Astrocyte (in vitro differentiated cells and primary cell): Measurements from ENCODE around the gene CANX. TPM values are rescaled to one million over a fixed set of nuclear protein-coding genes. Genes with fewer than 3 reads are reported as not detected.

ENCODE experiments used
- DNase-seq: peaks from one replicate; pipeline ENCODE4 v3.0.0-alpha.2; 2010; ENCODE audit warnings: low read depth
- FAIRE-seq: peaks from 2 replicates; lab custom pipeline; 2011; peaks lifted over from hg19 to GRCh38; lab: Jason Lieb, UNC
- H2AFZ ChIP-seq: 2 replicates; pipeline ENCODE4 v1.6.0; 2012; ENCODE audit warnings: low read depth, low read length, inconsistent platforms
- H3K27ac ChIP-seq: 2 replicates; pipeline ENCODE4 v1.5.1; 2011; ENCODE audit warnings: low read depth, low read length, inconsistent platforms
- H3K27me3 ChIP-seq: 2 replicates; pipeline ENCODE4 v1.6.0; 2011; ENCODE audit warnings: low read length, inconsistent platforms; ENCODE audit not compliant: insufficient read depth
- H3K36me3 ChIP-seq: 2 replicates; pipeline ENCODE4 v1.5.1; 2011; ENCODE audit warnings: low read length, inconsistent platforms; ENCODE audit not compliant: insufficient read depth
- H3K4me1 ChIP-seq: 2 replicates; pipeline ENCODE4 v1.5.1; 2011; ENCODE audit warnings: low read length, inconsistent platforms; ENCODE audit not compliant: insufficient read depth
- H3K4me2 ChIP-seq: 2 replicates; pipeline ENCODE4 v1.6.0; 2012; ENCODE audit warnings: low read length, inconsistent platforms
- H3K4me3 ChIP-seq: 2 replicates; pipeline ENCODE4 v1.5.1; 2011; ENCODE audit warnings: low read depth, mild to moderate bottlenecking, low read length, inconsistent platforms; ENCODE audit not compliant: insufficient read depth
- H3K79me2 ChIP-seq: 2 replicates; pipeline ENCODE4 v1.6.0; 2012; ENCODE audit warnings: mild to moderate bottlenecking, low read length, inconsistent platforms; ENCODE audit not compliant: insufficient read depth
- H3K9ac ChIP-seq: 2 replicates; pipeline ENCODE4 v1.6.0; 2012; ENCODE audit warnings: mild to moderate bottlenecking, low read length, inconsistent platforms
- H3K9me3 ChIP-seq: 2 replicates; pipeline ENCODE4 v1.5.1; 2012; ENCODE audit warnings: low read depth, mild to moderate bottlenecking, low read length, inconsistent platforms; ENCODE audit not compliant: insufficient read depth
- H4K20me1 ChIP-seq: 2 replicates; pipeline ENCODE4 v1.6.0; 2012; ENCODE audit warnings: low read length, inconsistent platforms; ENCODE audit not compliant: insufficient read depth
- H3K27ac Mint-ChIP-seq: one replicate; pipeline ENCODE4 v1.8.0; 2021; ENCODE audit warnings: mild to moderate bottlenecking, mixed read lengths; ENCODE audit not compliant: unreplicated experiment
- H3K27me3 Mint-ChIP-seq: one replicate; pipeline ENCODE4 v1.8.0; 2021; ENCODE audit warnings: low read depth, mixed read lengths; ENCODE audit not compliant: unreplicated experiment
- H3K36me3 Mint-ChIP-seq: one replicate; pipeline ENCODE4 v1.8.0; 2021; ENCODE audit warnings: low read depth, mixed read lengths; ENCODE audit not compliant: unreplicated experiment
- H3K4me1 Mint-ChIP-seq: one replicate; pipeline ENCODE4 v1.8.0; 2021; ENCODE audit warnings: low read depth, mixed read lengths; ENCODE audit not compliant: unreplicated experiment
- H3K4me3 Mint-ChIP-seq: one replicate; pipeline ENCODE4 v1.8.0; 2021; ENCODE audit warnings: mild to moderate bottlenecking, moderate library complexity, mixed read lengths; ENCODE audit not compliant: unreplicated experiment
- H3K9me3 Mint-ChIP-seq: one replicate; pipeline ENCODE4 v1.8.0; 2021; ENCODE audit warnings: mild to moderate bottlenecking, mixed read lengths; ENCODE audit not compliant: unreplicated experiment
- CTCF ChIP-seq: IDR thresholded peaks from 2 replicates; pipeline ENCODE4 v1.5.1; 2011; ENCODE audit warnings: low read depth, mild to moderate bottlenecking, inconsistent platforms, low read length, moderate library complexity; ENCODE audit not compliant: insufficient read depth
- EZH2 ChIP-seq: IDR thresholded peaks from 2 replicates; pipeline ENCODE4 v1.6.1; 2012; ENCODE audit warnings: mild to moderate bottlenecking, low read length, inconsistent platforms; ENCODE audit not compliant: insufficient read depth
- total RNA-seq: library from RNA; stranded (reverse); gene quantifications from 2 replicates; pipeline ENCODE4 v1.2.1, GENCODE V29; 2021

Gene CANX
- total RNA-seq, 1 donor from 2014 or later: 792 TPM

DNA sequence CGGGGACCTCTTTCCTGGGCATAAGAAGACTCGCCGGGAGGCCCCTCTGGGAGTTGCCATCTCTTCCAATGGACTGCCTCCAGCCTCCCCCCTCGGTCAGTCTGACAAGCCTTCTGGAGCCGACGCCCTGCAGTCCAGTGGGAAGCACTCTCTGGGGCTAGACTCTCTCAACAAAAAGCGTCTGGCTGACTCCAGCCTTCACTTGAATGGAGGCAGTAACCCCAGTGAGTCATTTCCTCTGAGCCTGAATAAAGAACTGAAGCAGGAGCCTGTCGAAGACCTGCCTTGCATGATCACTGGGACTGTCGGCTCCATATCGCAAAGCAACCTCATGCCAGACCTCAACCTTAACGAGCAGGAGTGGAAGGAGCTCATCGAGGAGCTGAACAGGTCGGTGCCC lies 66.6 kb downstream of the CANX start:
- H3K27me3 ChIP-seq: no peaks in the 10 kb centered on the region
- H3K27me3 Mint-ChIP-seq: no peaks in the 10 kb centered on the region
- H4K20me1 ChIP-seq: peaks cover 41% of the 10 kb centered on the region
- FAIRE-seq (peak; percentile 34), DNase-seq (peak; percentile 92)
- H3K79me2 ChIP-seq: peaks cover 67% of the 10 kb centered on the region
- peak overlapping the region; percentile 9 for H3K4me3 ChIP-seq
- TF ChIP-seq EZH2 (no peak), CTCF (no peak)
- no peaks in the 10 kb centered on the region for H3K9me3 Mint-ChIP-seq
- peaks cover 68% of the 10 kb centered on the region for H3K4me1 Mint-ChIP-seq
- peaks cover 60% of the 10 kb centered on the region for H3K4me1 ChIP-seq
- no peak overlapping the region for H2AFZ ChIP-seq
- H3K27ac Mint-ChIP-seq: peak overlapping the region; percentile 89
- H3K4me2 ChIP-seq: peak overlapping the region; percentile 80
- H3K27ac ChIP-seq: peak overlapping the region; percentile 81
- H3K9ac ChIP-seq: peak overlapping the region; percentile 63
- peaks cover 9% of the 10 kb centered on the region for H3K36me3 ChIP-seq
- no peaks in the 10 kb centered on the region for H3K9me3 ChIP-seq
- peak overlapping the region; percentile 76 for H3K4me3 Mint-ChIP-seq
- H3K36me3 Mint-ChIP-seq: peaks cover 13% of the 10 kb centered on the region

DNA sequence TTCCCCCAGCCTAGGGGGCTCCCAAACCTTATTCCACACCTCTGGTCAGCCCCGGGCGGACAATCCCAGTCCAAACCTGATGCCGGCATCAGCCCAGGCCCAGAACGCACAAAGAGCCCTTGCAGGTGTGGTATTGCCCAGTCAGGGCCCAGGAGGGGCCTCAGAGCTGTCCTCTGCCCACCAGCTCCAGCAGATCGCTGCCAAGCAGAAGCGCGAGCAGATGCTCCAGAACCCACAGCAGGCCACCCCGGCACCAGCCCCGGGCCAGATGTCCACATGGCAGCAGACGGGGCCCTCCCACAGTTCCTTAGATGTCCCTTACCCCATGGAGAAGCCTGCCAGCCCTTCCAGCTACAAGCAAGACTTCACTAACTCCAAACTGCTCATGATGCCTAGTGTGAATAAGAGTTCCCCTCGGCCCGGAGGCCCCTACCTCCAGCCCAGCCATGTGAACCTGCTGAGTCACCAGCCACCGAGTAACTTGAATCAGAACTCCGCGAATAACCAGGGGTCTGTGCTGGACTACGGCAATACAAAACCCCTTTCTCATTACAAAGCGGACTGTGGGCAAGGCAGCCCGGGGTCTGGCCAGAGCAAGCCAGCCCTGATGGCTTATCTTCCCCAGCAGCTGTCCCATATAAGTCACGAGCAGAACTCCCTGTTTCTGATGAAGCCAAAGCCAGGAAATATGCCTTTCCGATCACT lies 67.4 kb downstream of the CANX start:
- no peak for TF ChIP-seq EZH2
- H3K36me3 ChIP-seq: peaks cover 12% of the 10 kb centered on the region

GRCh38 chr5:179766726-179767455 lies 68.1 kb downstream of the CANX start:
- Histone ChIP-seq H3K79me2 (peaks cover 60% of the 10 kb centered on the region), H4K20me1 (peaks cover 44% of the 10 kb centered on the region), H3K27ac (peak overlapping the region; percentile 81), H2AFZ (no peak overlapping the region), H3K4me3 (peak overlapping the region; percentile 27), H3K36me3 (peaks cover 17% of the 10 kb centered on the region), H3K4me2 (peak overlapping the region; percentile 80), H3K9me3 (no peaks in the 10 kb centered on the region), H3K4me1 (peaks cover 56% of the 10 kb centered on the region), H3K9ac (peak overlapping the region; percentile 63), H3K27me3 (no peaks in the 10 kb centered on the region)
- TF ChIP-seq EZH2: no peak
- no peak for TF ChIP-seq CTCF
- Mint-ChIP-seq H3K27me3 (no peaks in the 10 kb centered on the region), H3K36me3 (peaks cover 19% of the 10 kb centered on the region), H3K27ac (peak overlapping the region; percentile 89), H3K9me3 (no peaks in the 10 kb centered on the region), H3K4me1 (peaks cover 60% of the 10 kb centered on the region), H3K4me3 (peak overlapping the region; percentile 76)
- FAIRE-seq (no peak), DNase-seq (no peak)

More for the DNA sequence above, 67.4 kb downstream of the CANX start:
- no peak overlapping the region for H2AFZ ChIP-seq
- Mint-ChIP-seq H3K27me3 (no peaks in the 10 kb centered on the region), H3K4me1 (peaks cover 66% of the 10 kb centered on the region), H3K36me3 (peaks cover 16% of the 10 kb centered on the region), H3K4me3 (peak overlapping the region; percentile 76), H3K27ac (peak overlapping the region; percentile 89), H3K9me3 (no peaks in the 10 kb centered on the region)
- peaks cover 64% of the 10 kb centered on the region for H3K79me2 ChIP-seq
- peak overlapping the region; percentile 63 for H3K9ac ChIP-seq
- peak overlapping the region; percentile 27 for H3K4me3 ChIP-seq
- no peaks in the 10 kb centered on the region for H3K9me3 ChIP-seq
- peaks cover 60% of the 10 kb centered on the region for H3K4me1 ChIP-seq
- peaks cover 42% of the 10 kb centered on the region for H4K20me1 ChIP-seq
- peak; percentile 79 for DNase-seq
- peak overlapping the region; percentile 80 for H3K4me2 ChIP-seq
- no peak for FAIRE-seq
- no peaks in the 10 kb centered on the region for H3K27me3 ChIP-seq
- peak overlapping the region; percentile 81 for H3K27ac ChIP-seq
